Activated effector memory CD4-positive, alpha-beta T cell treated with anti-CD3 and anti-CD28 coated beads, Interleukin-2, amount 50 U/mL, for 16 hours (primary cell): ENCODE data around the gene RBPJ.
A peak's percentile ranks its signal among the peaks of the same experiment; 100 is the strongest.
"Not testable (repeated sequence)": the region's sequence is repeated elsewhere in the genome, so short reads cannot be mapped to it uniquely, and the experiment has no call there.

Source experiments
- DNase-seq: peaks from one replicate; pipeline ENCODE4 v3.0.0-alpha.2; 2020

RBPJ gene

GRCh38 chr4:26343038-26343398 lies 22.2 kb downstream of the RBPJ start:
- DNase-seq: no peak

GRCh38 chr4:26344901-26345564 lies 24.2 kb downstream of the RBPJ start:
- no peak for DNase-seq

GRCh38 chr4:26345565-26345938 lies 24.7 kb downstream of the RBPJ start:
- DNase-seq: no peak

DNA sequence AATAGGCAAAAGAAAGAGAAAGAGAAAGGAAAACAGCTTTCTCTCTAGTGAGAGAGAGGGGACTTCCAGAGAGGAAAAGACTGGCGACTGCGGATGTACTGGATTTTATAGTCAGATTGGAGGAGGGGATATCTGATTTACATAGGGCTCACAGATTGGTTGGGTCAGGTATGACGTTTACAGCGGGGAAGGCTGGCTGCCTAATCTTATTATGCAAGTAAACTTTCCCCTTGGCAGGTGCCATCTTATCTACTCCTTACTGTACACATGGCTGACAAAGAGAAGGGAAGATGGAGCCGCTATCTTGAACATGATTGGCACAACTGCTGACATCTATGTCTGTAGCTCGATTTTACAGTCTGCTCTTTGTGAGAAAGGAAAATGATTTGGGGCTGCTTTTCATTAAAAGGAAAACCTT lies 25.4 kb downstream of the RBPJ start:
- no peak for DNase-seq

DNA sequence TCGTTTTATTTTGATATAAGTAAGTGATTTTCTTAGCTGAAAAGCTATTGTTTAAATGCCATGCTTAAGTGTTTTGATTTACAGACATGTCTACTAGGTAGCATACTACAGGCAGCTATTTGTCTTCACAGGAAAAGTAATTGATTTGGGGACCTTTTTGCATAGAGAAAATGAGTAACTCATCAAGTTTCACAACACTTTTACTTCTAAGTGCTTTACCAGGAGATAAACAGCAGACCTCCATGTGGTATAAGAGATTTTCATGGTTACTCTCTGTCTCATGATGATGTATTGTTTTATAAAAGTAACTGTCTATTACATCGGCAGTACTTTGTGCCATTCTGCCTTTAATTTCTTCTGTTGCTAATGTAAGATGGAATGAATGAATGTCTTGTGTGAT lies 28.7 kb downstream of the RBPJ start:
- DNase-seq: no peak

GRCh38 chr4:26351685-26352084 lies 30.9 kb downstream of the RBPJ start:
- DNase-seq: no peak

DNA sequence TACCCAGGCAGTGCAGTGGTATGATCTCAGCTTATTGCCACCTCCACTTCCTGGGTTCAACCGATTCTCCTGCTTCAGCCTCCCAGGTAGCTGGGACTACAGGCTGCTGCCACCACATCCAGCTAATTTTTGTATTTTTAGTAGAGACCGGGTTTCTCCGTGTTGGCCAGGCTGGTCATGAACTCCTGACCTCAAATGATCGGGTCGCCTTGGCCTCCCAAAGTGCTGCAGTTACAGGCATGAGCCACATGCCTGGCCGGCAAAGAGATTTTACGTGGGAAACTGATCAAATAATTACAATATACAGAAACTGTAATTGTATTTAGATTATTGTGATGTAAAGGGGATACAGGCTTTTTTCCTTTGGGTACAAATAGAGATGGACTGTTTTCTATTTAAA lies 33.7 kb downstream of the RBPJ start:
- no peak for DNase-seq

DNA sequence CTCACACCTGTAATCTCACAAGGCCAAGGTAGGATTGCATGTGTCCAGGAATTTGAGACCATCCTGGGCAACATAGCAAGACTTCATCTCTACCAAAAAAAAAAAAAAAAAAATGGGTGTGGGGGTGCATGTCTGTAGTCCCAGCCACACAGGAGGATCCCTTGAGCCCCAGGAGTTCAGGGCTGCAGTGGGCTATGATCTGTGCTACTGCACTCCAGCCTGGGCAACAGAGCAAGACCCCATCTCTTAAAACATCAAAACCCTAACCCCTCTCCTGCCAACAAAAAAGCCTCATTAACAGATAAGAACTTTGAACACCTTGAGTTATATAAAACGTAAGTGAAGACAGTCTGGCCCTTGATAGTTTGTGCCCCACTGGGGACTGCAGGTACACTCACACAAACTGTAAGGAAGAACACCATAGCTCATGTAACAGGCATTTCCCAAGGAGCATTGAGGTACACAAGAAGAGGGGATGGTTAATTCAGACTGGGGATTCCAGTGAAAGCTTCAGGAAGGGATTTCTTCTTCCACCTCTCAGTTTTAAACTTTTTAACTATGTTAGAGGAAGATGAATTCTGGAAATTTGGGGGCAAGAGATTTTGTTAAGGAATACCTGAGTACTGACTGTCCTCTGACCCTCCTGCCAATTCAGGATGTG lies 34.7 kb downstream of the RBPJ start:
- no peak for DNase-seq

- no peak for DNase-seq
Observed at GRCh38 chr4:26356081-26356501, 35.3 kb downstream of the RBPJ start.

DNA sequence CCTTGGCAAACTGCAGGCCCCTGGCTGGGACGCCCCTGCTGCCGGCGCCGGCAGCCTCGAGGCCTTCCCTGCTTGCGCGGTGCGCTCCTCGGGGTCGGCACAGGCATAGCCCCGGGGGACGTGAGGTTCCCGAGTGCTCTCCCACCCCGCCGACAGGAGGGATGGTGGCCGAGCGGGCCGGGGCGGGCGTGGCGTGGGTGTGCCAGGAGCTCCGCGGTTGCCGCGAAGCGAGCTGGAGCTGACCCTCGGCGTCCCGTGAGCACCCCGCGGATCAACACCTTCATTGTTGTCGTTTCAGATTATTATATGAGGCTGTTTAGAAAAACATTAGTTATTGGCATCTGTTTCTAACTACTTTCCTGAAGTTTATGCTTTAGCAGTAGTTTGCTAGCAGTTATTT lies 38.7 kb downstream of the RBPJ start:
- DNase-seq: not testable (repeated sequence)

DNA sequence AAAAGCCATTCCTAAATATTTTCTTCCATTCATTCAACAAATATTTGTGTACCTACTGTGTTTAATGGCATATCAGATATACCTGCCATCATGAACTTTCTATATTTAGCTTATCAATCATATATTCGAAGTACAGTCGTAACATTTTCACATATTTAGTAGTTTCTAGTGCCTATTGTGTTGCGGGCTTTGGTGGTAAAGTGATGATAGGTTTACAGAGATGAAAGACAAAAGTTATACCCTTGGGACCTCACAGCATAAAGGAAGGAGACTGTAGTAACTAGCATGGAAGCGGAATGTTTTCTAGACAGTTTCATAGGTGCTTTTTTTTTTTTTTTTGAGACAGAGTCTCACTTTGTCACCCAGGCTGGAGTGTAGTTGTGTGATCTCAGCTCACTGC lies 39.5 kb downstream of the RBPJ start:
- DNase-seq: no peak

DNA sequence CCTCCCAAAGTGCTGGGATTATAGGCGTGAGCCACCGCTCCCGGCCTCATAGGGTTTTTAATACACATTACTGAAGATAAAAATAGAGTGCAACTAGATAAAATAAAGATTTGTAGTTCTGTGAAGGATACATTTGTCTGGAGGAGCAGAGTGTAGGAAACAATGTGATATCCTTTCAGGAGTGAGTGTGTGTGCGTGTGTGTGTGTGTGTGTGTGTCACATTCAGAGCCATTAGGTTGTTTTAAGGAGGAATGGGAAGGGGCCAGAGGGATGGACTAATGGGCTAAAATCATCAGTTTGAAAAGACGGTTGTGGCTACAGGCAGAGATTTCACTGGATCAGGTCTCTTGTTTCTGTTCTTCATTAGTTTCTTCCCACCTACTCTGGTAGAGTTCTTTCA lies 40.0 kb downstream of the RBPJ start:
- no peak for DNase-seq

GRCh38 chr4:26361297-26361696 lies 40.5 kb downstream of the RBPJ start:
- no peak for DNase-seq

- DNase-seq: no peak
Observed at GRCh38 chr4:26362745-26363439, 42.1 kb downstream of the RBPJ start.

- no peak for DNase-seq
Observed at GRCh38 chr4:26365537-26366150, 44.8 kb downstream of the RBPJ start.

- DNase-seq: no peak
Observed at GRCh38 chr4:26367811-26368210, 47.0 kb downstream of the RBPJ start.

GRCh38 chr4:26368685-26369084 lies 47.9 kb downstream of the RBPJ start:
- no peak for DNase-seq

DNA sequence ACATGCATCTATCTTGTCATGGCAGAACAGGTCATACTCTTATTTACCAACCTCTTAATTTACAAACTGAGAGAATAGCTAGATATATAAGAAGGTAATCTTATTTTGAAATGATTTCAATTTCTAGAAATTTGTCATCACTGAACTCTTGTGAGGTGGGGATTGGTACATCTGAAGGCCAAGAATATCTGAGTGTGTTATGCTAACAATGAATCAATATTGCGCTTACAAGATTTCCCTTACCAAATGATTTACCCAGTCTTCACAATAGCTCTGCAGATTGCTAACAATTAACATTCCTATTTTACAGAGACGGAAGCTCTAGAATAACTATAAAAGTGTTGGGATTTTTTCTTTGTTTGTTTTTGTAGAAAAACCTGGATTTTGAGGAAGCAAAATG lies 48.3 kb downstream of the RBPJ start:
- DNase-seq: no peak

DNA sequence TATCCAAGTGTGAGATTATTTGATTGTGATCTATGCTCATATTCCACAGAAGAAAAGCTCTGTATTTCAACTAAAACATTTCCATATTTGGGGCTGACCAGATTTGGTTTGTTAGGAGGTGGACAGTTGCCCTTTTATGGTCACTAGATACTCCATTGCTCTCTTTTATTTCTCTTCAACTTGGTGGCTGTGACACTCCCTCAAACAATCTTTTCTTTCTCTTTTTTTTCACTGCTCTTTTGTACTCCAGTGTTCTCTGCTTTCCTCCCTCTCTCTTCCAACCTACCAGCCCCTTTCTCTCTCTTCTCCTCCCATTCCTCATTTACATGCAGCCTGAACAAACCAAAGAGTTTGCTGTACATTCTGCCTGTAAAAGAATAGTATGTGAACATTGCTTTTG lies 48.8 kb downstream of the RBPJ start:
- DNase-seq: no peak

DNA sequence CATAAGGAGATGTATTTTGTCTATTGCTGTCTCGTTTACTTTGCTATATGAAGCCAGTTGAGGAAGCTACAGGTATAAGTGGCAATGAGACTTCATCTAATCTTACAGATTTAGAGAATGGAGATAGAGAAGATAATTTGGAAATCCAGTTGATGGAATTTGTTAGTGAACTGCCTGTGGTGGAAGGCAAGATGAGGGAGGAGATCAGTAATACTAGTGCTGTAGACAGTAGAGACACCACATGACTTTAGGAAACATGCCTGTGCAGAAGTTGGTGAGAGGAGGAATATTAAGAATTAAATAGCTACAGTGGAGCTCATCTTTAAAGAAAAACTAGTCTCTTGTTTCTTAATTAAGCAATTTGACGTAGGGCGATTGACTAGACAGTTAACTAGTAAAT lies 51.3 kb downstream of the RBPJ start:
- no peak for DNase-seq

- DNase-seq: peak; percentile 68
Observed at GRCh38 chr4:26372525-26373172, 51.8 kb downstream of the RBPJ start.

GRCh38 chr4:26375551-26375950 lies 54.7 kb downstream of the RBPJ start:
- DNase-seq: no peak
